ENCODE measurements around the gene MRPL36. TPM values are rescaled to one million over a fixed set of nuclear protein-coding genes. Genes with fewer than 3 reads are reported as not detected.

The MRPL36 gene
- total and polyA plus RNA-seq, 9 of the 15 experiments (the other 6 are each of a cell fraction or from before 2014, with no cell fraction given): 78.3 to 557 (median 124) TPM

GRCh38 chr5:1831257-1831656 lies 31.6 kb upstream of the MRPL36 start:
- 78% methylated on average over 11 of the region's 11 CpGs for WGBS (ENCODE audit: insufficient coverage, low coverage, missing lambda C conversion rate)
- Histone ChIP-seq H3K4me2 (ENCODE audit: insufficient read depth, low read length) (no peak overlapping the region), H3K27ac (ENCODE audit: extremely low read depth, low read depth, low read length) (no peak overlapping the region), H3K27me3 (ENCODE audit: control insufficient read depth in 2 of 2, insufficient read depth in 2 of 2, low read length in 2 of 2) (peaks cover 35 to 51% of the 10 kb centered on the region in 2 experiments), H4K20me1 (replicated peaks; ENCODE audit: control insufficient read depth, insufficient read depth, low read length) (peaks cover 20% of the 10 kb centered on the region), H3K79me2 (ENCODE audit: control insufficient read depth, insufficient read depth, low read length) (no peaks in the 10 kb centered on the region), H3K9ac (ENCODE audit: insufficient read depth in 1 of 2, low read depth in 2 of 2, low read length in 2 of 2) (peak overlapping the region in 1 of 2 experiments; percentile 26; a peak in 1 of 4 replicates), H3K36me3 (ENCODE audit: control insufficient read depth, insufficient read depth, low read length) (peaks cover 14% of the 10 kb centered on the region; the same call in 2 of the 3 replicates), H3K9me3 (replicated peaks; ENCODE audit: control insufficient read depth, insufficient read depth, low read depth, low read length) (no peaks in the 10 kb centered on the region), H3K4me1 (replicated peaks in 1 of 2; ENCODE audit: control insufficient read depth in 2 of 2, insufficient read depth in 2 of 2, low read length in 2 of 2) (peaks cover 0 to 19% of the 10 kb centered on the region in 2 experiments; a peak in 2 of 5 replicates), H2AFZ (ENCODE audit: low read depth, low read length) (no peak overlapping the region), H3K4me3 (no peak overlapping the region), H3K9me1 (ENCODE audit: control insufficient read depth, insufficient read depth, low read length) (no peaks in the 10 kb centered on the region)
- no TSS peak for BruUV-seq (replicated peaks)
- in situ Hi-C loops (cut with MboI): no loop called here
- ATAC-seq: no peak
- DNase-seq (ENCODE audit: extremely low read depth in 1 of 4, low spot score in 3 of 4): no peak
- POLR2A ChIA-PET: interaction anchor here (0.6 kb wide), 1 partner anchor 29 kb away, joined by 3 read pairs; no protein-coding TSS in a partner anchor
- TF ChIP-seq FIP1L1 (IDR thresholded peaks at IDR 0.05; ENCODE audit: low read depth, low read length, poor library complexity, severe bottlenecking): no peak
- TF ChIP-seq CSDE1 (IDR thresholded peaks at IDR 0.05): no peak
- no peak for TF ChIP-seq ETS2 (tag; IDR thresholded peaks at IDR 0.05; ENCODE audit: borderline replicate concordance, poor library complexity, severe bottlenecking)
- no peak for TF ChIP-seq NFYB (IDR thresholded peaks at IDR 0.05; ENCODE audit: extremely low read depth, insufficient read length)
- TF ChIP-seq MYC (IDR thresholded peaks at IDR 0.05; ENCODE audit: low read depth, low read length): no peak
- no peak for TF ChIP-seq MYC (CRISPR knock-in tag; IDR thresholded peaks at IDR 0.05; ENCODE audit: borderline replicate concordance, low read depth)
- TF ChIP-seq SIX5 (IDR thresholded peaks at IDR 0.05; ENCODE audit: borderline replicate concordance in 1 of 2, insufficient read depth in 1 of 2, low read depth in 1 of 2, low read length in 2 of 2): no peak
- no peak for TF ChIP-seq POLR2AphosphoS2 (IDR thresholded peaks at IDR 0.05; ENCODE audit: low read length)
- TF ChIP-seq, protein P1, sequence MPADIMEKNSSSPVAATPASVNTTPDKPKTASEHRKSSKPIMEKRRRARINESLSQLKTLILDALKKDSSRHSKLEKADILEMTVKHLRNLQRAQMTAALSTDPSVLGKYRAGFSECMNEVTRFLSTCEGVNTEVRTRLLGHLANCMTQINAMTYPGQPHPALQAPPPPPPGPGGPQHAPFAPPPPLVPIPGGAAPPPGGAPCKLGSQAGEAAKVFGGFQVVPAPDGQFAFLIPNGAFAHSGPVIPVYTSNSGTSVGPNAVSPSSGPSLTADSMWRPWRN (IDR thresholded peaks at IDR 0.05; ENCODE audit: low read depth): no peak
- no peak for TF ChIP-seq CREB3 (tag; conservative IDR thresholded peaks at IDR 0.05; ENCODE audit: low read depth)
- intact Hi-C loops (cut with micrococcal nuclease): no loop called here
- CTCF ChIA-PET (ENCODE audit: low intra/inter-chr PET ratio): no interaction called here
- FAIRE-seq: no peak

Data from K562 (cell line).